ENCODE data around the gene MTERF4. TPM values are rescaled to one million over a fixed set of nuclear protein-coding genes. Genes with fewer than 3 reads are reported as not detected.

Gene MTERF4
- total RNA-seq, 1 experiment from 2014 or later = 37.6 TPM

DNA sequence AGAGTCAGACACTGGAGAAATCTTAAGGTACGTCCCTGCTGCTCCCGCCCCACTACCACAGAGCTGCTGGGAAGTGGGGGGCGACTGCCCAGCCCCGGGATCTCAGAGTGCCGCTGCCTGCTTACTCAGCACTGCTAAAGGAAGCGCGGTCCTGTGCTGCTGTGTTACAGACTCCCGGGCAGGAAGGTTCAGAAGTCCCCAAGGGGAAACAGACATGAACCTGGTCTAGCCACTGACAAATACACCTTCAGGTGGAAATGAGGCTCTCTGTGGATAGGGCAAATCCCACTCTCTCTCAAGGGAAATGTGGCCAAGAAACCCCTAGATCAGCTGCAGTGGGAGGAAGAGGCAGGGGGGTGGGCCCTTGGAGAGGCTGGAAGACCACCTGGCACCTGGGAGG, 13.7 kb downstream of the MTERF4 start:
- DNase-seq (ENCODE audit: low spot score) = no peak

DNA sequence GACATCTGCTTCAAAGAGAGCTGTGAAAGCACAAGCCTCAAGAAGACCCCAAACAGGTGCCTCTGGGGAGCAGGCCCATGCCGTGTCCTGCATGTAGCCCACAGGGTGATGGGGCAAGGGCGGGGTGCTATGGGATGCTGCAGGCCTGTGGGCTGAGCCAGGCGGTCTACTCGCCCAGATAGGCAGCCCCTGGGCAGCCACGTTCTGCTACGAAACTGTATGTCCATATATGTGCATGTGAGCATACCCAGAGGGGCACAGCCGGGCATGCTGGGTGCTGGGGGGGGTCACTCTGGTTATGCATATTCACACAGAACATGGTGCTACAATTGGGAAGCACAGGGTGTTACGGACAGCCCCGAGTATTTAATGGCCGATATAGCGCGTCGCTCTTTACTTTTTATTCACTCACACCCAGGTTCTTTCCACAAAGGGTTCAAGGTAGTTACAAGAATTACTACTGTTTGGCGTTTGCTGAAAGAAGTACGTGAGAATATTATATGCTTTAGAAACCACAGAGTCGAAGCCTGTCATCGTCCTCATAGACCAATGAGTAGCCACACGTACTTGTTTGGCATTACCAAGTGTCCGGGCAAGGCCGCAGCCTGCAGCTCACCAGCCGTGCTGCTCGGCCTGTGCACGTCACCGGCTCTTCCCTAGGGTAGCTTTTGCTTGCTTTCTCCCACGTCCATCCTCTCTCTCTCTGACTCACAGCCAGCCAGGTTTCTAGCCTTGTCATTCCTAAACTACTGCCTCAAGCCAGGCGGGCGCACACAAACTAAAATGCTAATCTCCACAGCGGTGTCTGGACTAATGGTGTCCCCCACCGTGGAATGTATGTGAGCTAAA, 14.4 kb downstream of the MTERF4 start:
- DNase-seq (ENCODE audit: low spot score) = no peak

DNA sequence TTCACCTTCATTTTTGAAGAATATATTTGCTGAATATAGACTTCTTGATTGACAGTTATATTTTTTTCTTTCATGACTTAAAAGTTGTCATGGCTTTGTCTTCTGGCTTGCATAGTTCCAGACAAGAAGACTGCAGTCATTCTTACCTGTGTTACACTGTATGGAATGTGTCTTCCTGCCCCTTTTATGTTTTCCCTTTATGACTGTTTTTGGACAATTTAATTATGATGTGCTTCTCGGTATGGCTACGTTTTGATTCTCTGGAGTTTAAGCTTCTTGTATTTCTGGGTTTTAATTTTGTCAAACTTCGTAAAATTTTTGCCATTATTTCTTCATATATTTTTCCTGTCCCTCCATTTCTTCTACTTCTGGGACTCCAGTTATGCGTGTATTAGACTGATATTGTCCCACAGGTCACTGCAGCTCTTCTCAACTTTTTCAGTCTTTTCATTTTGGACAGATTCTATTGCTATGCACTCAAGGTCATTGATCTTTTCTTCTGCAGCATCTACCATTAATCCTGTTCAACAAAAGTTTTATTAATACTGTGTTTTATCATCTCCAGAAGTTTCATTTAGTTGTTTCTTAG, 17.1 kb downstream of the MTERF4 start:
- no peak for DNase-seq (ENCODE audit: low spot score)

DNA sequence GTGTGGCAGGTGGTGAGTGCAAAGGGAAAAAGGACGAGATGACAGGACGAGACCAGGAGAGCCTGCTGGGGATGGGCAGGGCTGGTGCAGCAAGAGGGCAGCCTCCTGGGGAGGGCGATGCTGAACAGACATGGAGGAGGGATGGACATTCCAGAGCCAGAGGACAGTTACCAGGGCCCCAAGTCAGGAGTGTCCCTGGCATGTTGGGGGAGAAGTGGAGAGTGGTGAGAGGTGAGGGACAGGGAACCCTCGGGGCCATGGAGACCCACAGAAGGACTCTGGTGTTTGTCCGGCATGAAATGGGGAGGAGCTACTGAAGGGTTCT, 19.0 kb downstream of the MTERF4 start:
- no peak for DNase-seq (ENCODE audit: low spot score)

DNA sequence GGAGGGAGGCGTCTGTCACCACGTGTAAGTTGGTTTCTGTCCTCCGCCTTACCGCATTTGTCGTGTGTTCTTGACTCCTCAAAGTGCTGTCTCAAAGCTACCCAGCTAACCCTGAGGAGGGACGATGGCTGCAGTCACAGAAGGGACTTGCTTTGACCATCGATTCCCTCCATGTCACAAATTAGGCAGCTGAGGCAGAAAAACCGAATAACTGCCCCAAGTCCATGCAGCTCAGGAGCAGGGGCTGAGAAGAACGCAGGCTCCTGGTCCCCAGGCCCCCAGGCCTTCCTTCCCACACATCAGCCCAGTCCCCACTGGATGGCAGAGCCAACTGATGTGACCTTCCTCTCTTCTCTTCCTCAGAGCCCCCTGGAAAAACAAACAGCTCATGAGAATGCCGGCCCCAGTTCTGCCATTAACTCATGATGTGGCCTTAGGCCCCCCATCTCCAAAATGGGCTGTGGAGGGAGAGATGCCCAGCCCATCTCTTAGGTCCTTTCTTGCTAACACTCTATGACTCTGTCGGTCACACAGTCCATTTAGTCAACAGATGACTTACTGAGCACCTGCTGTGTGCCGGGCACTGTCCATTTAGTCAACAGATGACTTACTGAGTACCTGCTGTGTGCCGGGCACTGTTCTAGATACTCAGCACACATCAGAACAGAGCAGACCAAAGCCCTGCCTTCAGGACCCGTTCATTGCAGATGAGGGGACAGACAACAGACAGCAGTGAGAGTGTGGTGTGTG, 19.6 kb downstream of the MTERF4 start:
- no peak for DNase-seq (ENCODE audit: low spot score)

DNA sequence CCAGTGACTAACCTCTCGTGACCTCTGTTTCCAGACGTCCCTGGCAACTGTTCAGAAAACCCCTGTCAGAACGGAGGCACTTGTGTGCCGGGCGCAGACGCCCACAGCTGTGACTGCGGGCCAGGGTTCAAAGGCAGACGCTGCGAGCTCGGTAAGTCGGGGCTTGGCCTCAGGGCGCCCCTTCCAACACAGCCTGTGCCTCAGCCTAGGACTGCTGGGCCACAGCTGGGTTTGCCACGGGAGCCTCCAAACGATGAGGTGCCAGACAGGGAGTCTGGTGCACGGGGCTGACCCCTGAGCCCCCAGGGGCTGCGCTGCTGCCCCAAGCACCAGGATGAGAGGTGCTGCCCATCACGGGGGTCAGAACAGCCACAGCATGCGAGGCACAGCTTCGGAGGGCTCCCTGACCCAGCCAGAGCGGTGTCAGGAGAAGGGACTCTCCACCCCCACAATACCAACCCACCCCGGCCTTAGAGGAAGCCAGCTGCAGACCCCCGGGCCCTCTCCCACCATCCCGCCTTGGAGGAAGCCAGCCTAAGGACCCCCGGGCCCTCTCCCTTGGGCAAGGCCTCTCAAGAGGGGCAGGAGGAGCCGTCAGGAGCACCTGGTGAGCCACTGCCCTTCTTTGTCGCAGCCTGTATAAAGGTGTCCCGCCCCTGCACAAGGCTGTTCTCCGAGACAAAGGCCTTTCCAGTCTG, 20.3 kb downstream of the MTERF4 start:
- DNase-seq (ENCODE audit: low spot score) = no peak

DNA sequence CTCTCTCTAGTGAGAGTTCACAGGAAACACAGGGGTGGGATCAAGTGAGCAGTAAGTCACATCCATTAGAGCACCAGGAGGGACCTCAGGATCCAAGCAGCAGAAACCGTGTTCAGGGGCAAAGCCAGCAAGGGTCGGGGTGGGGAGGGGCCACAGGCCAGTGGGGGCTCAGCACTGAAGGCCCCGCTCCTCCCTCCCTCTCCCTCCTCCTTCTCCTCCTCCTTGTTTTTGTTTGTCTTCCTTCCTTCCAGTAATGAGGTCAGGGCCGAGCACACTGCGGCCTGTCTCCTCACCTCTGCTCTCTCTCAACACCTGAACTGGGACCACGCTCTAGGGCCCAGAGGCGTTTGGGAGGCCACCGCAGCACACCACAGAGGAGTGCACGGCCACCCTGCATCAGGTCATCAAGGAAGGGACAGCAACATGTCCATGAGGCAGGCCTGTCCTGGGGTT, 20.9 kb downstream of the MTERF4 start:
- DNase-seq (ENCODE audit: low spot score) = no peak

DNA sequence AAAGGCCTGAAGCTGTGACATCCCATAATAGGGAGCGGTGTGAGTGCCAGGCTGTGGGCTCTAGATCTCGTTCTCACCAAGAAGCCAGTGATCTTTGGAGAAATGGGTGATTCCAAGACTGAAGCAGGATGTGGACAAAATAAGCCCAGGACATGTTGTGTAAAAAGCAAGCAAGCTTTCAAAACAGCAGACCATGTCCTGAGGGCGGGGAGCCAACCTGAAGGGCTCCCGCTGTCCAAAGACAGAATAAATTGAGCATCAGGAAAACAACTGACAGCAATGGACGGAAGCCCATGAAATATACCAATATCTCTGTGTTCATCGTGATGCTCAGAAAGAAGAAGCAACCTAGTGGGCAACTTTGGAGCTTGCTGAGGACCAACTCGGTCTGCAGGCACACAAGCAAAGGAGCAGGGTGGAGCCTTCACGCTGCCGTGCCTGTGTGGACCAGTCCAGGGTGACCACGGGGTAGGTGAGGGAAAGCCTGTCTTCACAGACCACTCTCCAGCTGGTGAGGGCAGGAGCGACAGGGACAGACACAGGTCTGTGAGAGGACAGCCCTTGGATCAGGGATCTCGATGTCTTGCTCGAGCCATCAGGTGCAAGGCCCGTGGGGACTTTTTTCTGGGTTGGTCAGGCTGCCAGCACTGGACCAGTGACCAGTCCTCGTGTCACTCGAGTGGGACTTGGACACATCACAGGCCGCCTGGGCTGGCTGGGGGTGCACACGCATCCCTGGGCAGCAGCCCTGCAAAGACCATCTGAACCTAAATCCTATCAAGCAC, 21.5 kb downstream of the MTERF4 start:
- DNase-seq (ENCODE audit: low spot score) = no peak

DNA sequence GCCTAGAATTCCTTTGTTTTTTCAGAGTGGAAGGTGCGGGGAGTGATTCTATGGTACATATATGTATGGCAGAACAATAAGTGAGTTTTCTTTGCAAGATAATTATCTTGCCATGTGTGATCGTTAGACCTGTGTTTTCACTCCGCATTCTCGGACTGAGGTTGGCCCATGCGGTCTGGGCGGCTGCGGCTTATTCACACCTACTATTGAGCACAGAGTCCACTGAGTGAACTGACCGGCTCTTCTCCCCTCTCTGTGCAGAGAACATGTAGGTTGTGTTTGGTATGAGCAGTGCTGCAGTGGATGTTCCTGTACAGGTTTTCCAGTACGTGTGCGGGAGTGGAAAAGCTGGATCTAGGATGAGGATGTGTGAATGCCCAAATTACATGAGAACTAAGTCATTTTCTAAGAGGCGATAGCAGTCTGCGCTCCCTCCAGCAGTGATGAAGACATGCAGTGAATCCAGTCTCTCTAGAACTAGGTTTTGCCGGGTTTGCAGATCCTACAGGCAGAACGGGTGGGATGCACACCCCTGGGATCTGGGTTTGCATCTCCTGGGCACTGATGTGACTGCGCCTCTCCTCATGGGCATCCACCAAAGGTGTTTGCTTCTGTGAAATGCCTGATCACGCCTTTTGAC, 27.1 kb downstream of the MTERF4 start:
- no peak for DNase-seq (ENCODE audit: low spot score)

DNA sequence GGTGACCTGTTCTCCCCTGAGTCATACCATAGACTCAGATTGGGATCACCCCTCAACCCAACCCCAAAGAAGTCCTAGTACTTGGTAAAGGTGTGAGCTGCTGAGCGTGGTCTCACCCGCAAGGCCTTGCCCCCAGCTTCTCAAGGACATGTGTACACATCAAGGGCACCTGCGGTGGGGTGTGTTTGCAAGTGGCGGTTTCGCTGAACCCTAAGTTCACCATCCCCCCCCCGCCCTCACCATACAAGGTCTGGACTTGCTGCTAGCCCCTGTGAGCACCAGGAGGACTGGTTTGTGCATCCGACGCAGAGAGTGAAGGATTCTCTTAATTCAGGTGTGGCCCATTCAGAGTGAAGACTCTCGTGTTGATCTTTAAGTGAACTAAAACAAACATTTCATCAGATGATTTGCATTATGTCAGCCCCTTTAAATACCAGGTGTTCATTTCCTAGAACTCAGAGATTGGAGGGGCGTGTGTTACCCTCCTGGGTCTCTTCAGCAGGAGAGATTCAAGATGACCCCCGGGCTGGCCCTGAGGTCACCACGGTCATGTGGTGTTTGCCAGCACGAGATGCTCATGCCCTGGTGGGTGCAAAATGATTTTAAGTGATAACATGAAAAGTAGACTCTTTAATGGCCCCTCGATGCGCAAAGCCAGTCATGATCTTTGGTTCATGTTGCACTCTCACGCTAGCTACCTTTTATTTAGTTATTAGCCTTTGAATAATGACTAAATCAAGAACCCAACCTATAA, 27.8 kb downstream of the MTERF4 start:
- DNase-seq (ENCODE audit: low spot score) = no peak

DNA sequence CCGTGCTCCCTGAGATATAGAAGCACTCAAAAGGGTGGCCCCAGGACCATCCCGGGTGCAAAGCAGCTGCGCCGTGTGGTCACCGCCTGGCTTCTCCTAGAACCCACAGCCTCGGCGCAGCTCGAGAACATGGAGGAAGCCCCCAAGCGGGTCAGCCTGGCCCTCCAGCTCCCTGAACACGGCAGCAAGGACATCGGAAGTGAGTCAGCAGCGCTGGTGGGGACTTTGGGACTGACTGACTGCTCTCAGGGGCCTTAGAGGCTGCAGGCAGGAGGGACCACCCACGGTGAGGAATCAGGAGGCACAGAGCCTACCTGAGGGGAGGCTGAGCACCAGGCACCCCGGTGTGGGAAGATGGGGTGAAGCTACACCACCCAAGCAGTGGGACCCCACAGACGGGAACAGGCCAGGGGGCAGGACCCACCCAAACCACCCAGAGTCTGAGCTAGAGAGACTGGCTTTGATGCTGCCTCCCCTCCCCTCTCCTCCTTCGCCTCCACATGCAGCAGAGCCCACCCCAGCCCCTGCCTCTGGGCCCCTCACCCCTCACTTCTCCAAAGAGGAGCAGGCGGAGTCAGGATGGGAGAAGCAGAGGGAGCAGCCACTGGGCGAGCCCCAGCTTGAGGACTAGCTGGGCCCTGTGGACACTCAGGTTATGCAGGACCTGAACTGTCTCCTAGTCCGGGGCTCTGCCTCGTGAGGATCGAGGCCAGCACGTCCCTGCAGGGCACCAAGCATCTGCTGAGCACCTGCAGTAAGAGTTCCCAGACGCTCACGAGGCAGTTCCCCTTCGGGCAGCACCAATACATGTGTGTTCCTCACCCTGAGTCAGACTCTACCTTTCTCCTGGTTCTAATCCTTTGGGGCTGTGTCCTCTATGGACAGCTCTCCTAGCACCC, 28.7 kb downstream of the MTERF4 start:
- no peak for DNase-seq (ENCODE audit: low spot score)

DNA sequence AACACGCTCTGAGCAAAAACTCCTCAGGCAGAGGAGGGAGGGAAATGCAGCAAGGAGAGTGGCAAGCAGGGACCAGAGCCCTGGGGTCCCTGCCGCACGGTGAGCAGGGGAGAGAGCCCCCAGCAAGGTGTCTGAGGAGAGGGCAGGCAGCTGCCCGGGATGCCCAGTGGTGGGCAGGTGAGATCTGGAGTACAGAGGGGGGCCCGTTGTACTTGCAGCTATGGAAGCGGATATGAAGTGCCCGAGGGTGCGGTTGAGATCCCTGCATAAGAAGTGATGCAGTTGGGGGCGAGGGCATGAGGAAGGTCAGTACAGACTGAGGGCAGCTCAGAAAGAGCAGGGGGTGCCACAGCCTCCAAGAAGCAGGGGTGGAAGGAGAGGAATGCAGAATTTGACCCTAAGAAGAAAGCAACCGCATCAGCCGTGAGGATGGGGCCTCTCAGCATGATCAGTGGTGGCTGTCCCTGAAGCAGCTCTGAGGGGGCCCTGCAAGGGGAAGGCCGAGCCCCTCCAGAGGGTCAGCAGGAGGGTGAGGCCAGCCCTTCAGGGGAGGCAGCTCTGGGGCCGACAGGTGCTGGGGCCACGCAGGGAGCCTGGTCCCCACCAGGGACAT, 29.4 kb downstream of the MTERF4 start:
- no peak for DNase-seq (ENCODE audit: low spot score)

DNA sequence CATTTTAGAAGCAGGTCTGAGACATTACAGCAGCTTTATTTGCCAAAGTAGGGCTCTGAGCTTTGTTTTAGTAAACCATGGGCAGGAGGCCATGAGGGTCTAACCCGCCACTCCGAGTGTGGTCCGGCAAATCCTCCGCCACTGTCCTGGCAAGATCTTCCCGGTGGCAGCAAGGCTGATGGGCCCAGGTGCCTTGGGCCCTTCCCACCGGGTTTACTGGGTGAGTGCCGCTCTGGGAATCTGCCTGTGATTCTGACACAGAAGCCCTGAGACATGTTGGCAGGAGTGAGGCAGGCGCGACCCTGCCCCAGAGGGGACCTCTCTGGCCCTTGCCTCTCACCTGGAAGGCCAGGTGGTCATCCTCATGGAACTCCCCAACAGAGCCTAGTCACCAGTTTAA, 29.9 kb downstream of the MTERF4 start:
- no peak for DNase-seq (ENCODE audit: low spot score)

DNA sequence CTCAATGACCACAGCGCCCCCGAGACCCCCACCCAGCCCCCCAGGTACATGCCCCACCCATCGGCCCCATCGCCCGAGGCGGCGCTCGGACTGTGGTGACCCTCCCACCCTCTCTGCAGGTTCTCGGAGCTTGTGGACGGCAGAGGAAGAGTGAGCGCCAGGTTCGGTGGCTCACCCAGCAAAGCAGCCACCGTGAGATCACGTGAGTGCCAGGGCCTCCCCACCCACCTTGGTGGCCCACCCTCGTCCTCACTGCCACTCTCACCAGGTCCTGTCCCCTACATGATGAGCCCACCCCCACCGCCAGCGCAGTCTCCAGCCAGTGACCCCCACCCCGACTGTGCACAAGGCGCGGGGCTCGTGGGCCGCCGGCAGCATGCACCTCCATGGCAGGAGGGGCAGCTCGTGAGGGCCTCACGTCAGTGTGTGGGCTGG, 30.4 kb downstream of the MTERF4 start:
- DNase-seq (ENCODE audit: low spot score) = no peak

DNA sequence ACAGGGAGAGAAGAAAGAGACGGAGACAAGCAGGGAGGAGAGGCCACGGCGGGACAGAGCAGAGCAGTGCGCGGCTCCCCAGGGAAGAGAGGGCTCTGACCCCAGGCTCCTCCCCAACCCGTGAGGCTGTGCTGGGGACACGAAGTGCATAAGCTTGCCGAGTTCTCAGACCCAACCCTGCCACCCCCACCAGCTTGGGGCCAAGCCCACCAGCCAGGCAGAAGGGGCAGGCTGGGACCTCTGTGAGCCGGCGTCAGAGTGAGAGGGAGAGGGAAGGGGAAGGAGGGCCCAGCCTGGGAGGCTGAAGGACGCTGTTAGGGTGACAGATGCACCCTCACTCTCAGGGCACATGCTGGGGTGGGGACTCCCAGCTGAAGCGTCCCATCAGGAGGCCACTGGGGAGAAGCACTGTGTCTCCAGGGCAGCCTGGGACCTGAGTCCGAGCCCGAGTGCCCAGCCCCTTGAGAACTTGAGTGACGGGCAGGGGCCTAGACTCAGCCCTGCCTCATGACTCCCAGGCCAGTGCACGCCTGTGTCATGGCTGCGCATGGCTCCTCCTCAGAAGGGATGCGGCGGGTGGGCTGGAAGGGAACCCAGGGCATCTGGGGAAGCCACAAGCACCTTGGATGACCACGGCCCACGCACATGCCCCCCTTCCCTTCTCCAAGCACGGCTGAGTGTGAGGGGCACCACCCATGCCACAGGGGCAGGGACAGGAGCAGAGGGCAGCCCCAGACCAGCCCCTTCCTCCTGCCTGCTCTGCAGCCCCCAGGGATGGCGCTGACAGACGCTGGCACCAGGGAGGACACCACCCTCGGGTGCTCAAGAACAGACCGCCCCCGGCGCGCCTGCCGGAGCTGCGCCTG, 31.0 kb downstream of the MTERF4 start:
- DNase-seq (ENCODE audit: low spot score) = no peak

DNA sequence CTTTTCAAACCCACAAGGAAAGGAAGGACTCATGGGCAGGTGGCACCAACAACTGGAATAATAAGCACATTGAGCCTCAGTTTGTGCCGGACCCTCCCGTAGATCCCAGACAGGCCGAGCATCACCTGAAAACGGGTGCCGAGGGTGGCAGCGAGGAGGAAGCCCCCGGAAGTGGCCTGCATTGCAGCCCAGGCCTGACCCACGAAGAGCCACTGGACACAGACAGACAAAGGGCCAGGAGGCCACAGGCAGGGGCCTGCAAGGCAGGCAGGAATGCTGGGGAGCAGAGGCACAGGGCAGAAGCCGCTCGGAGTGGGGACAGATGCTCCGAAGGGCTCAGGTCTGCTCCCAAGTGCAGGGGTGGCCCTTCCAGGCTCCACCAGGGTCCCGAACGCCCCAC, 31.7 kb downstream of the MTERF4 start:
- no peak for DNase-seq (ENCODE audit: low spot score)

DNA sequence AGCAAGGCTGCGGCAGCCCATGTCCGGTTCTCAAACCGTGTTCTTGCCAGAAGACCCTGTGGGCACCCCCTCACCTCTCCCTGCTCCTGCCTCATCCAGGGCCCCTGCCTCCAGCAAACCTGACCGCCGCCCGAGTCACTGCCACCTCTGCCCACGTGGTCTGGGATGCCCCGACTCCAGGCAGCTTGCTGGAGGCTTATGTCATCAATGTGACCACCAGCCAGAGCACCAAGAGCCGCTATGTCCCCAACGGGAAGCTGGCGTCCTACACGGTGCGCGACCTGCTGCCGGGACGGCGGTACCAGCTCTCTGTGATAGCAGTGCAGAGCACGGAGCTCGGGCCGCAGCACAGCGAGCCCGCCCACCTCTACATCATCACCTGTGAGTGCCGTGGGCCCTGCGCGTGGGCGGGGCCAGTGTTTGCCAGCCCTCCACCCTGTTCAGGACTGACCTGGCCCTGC, 32.2 kb downstream of the MTERF4 start:
- no peak for DNase-seq (ENCODE audit: low spot score)
